MM.1S (cell line): Measurements from ENCODE around the gene SKIDA1.

ENCODE experiments used
- EZH2 ChIP-seq: fragments of 300-600 bp; sonication (generic); optimal IDR thresholded peaks from 2 replicates; pipeline ENCODE3; 2017; ENCODE audit warnings: low read depth, mild to moderate bottlenecking, antibody characterized with exemption, low read length, mixed read lengths
- TF ChIP-seq, protein P1 (sequence below): fragments of 300-600 bp; sonication (generic); IDR thresholded peaks from 2 replicates; pipeline ENCODE4 v1.5.1; 2016; ENCODE audit warnings: antibody characterized with exemption, low read length, mixed read lengths

DNA sequence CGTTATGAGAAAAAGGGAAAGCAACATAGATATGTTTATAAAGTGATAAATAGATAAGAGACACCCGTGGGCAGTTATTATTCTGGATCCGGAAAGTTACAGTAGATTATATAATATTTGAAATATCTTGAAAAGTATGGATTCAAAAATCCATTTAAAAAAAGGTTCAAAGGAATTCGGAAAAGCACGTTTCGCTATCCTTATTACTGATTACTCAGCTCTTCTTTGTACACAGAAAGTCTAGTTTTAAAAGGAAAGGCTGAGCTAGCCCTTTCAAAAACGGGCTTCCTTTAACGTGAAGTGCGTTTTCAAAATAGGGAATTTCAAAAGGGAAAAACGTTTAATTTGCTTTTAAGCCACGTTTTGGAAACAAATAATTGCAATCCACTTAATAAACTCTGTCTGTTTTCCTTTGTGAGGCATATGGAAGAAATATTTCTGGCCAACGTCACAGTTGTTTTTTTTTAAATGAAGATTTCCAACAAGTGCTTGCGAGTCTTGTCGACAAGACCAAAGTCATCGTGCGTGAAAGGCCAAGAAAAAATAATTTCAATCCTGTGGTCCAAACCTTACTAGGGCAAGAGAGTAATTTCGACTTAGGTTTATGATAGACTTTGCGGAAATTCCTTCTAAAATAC lies 2.2 kb upstream of the SKIDA1 start:
- TF ChIP-seq, protein P1, sequence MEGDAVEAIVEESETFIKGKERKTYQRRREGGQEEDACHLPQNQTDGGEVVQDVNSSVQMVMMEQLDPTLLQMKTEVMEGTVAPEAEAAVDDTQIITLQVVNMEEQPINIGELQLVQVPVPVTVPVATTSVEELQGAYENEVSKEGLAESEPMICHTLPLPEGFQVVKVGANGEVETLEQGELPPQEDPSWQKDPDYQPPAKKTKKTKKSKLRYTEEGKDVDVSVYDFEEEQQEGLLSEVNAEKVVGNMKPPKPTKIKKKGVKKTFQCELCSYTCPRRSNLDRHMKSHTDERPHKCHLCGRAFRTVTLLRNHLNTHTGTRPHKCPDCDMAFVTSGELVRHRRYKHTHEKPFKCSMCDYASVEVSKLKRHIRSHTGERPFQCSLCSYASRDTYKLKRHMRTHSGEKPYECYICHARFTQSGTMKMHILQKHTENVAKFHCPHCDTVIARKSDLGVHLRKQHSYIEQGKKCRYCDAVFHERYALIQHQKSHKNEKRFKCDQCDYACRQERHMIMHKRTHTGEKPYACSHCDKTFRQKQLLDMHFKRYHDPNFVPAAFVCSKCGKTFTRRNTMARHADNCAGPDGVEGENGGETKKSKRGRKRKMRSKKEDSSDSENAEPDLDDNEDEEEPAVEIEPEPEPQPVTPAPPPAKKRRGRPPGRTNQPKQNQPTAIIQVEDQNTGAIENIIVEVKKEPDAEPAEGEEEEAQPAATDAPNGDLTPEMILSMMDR, result no peak
- no peak for TF ChIP-seq EZH2
